ENCODE results near the gene FGFBP1. TPM values are rescaled to one million over a fixed set of nuclear protein-coding genes. Genes with fewer than 3 reads are reported as not detected.

The FGFBP1 gene
- total RNA-seq, 4 donors from 2014 or later = 28.7 to 178 (median 113) TPM

- no peak for TF ChIP-seq POLR2A (IDR thresholded peaks at IDR 0.05)
- TF ChIP-seq POLR2AphosphoS5 (IDR thresholded peaks at IDR 0.05) = no peak
- TF ChIP-seq, protein P1, sequence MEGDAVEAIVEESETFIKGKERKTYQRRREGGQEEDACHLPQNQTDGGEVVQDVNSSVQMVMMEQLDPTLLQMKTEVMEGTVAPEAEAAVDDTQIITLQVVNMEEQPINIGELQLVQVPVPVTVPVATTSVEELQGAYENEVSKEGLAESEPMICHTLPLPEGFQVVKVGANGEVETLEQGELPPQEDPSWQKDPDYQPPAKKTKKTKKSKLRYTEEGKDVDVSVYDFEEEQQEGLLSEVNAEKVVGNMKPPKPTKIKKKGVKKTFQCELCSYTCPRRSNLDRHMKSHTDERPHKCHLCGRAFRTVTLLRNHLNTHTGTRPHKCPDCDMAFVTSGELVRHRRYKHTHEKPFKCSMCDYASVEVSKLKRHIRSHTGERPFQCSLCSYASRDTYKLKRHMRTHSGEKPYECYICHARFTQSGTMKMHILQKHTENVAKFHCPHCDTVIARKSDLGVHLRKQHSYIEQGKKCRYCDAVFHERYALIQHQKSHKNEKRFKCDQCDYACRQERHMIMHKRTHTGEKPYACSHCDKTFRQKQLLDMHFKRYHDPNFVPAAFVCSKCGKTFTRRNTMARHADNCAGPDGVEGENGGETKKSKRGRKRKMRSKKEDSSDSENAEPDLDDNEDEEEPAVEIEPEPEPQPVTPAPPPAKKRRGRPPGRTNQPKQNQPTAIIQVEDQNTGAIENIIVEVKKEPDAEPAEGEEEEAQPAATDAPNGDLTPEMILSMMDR (IDR thresholded peaks at IDR 0.05) = no peak
- TF ChIP-seq EP300 (IDR thresholded peaks at IDR 0.05) = no peak
- Histone ChIP-seq H3K4me1 (peaks cover 9% of the 10 kb centered on the region), H3K9me3 (no peaks in the 10 kb centered on the region), H3K4me3 (no peak overlapping the region), H3K36me3 (no peaks in the 10 kb centered on the region), H3K27ac (no peak overlapping the region), H3K27me3 (no peaks in the 10 kb centered on the region)
- no peak for DNase-seq (ENCODE audit: low spot score in 2 of 2)
- 78% methylated on average over 5 of the region's 5 CpGs for WGBS
Observed at GRCh38 chr4:15964159-15964558, 25.6 kb upstream of the FGFBP1 start.

DNA sequence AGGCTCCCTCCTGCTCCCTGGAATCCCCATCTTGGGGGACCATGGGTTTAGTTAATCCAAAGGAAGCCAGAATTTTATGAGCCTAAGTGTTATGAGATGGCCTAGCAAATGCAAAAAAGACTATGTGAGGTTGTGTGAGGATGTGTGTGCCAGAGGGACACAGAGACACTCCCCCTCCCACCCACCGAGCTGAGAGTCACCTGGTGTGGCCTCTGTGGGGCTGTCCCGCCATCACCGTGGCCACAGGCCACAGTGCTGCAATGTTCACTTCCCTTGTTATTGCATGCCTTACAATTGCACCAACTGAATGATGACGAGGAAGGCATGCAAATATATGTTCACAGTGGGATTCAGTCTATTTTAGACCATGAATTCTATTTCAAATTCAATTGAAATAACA is 25.0 kb upstream of the FGFBP1 start:
- Histone ChIP-seq H3K4me3 (no peak overlapping the region), H3K4me1 (peaks cover 9% of the 10 kb centered on the region), H3K36me3 (no peaks in the 10 kb centered on the region), H3K27ac (no peak overlapping the region), H3K9me3 (no peaks in the 10 kb centered on the region), H3K27me3 (no peaks in the 10 kb centered on the region)
- WGBS = 57% methylated on average over 4 of the region's 4 CpGs
- DNase-seq (ENCODE audit: low spot score in 2 of 2) = no peak
- TF ChIP-seq POLR2AphosphoS5 (IDR thresholded peaks at IDR 0.05) (no peak), EP300 (IDR thresholded peaks at IDR 0.05) (no peak), POLR2A (IDR thresholded peaks at IDR 0.05) (no peak)
- TF ChIP-seq, protein P1 (IDR thresholded peaks at IDR 0.05) = no peak

DNA sequence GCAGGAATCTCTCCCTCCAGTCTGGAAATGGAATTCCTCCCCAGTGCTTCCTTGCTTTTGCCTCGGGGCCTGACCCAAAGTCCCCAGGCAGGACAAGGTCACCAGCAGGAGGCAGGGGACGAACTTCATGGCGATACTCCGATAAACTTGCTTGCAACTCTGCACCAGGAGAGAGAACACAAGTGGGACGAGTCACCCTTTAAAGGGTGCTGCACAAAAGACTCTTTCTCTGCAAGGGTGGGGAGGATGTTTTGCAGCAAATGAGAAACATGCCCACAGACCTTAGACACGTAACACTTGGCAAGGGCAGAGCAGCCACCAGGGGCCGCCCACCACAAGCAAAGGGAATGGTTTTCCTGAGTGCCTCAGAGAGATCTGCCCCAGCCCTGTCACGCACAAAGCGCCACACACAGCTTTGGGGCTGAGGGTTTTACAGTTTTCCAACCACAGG is 24.5 kb upstream of the FGFBP1 start, which contains the start of gene FGFBP2:
TSS of gene FGFBP2 (minus strand) at position 175 of the 451 bp plus-strand sequence. CDS start at position 129, 46 bp downstream.
- Histone ChIP-seq H3K9me3 (no peaks in the 10 kb centered on the region), H3K27me3 (no peaks in the 10 kb centered on the region), H3K27ac (no peak within 1 kb of the TSS), H3K4me1 (peaks cover 9% of the 10 kb centered on the region), H3K36me3 (no peaks in the 10 kb centered on the region), H3K4me3 (no peak within 1 kb of the TSS)
- WGBS = 27% methylated on average over 4 of the region's 9 CpGs
- no peak for DNase-seq (ENCODE audit: low spot score in 2 of 2)
- TF ChIP-seq POLR2A (IDR thresholded peaks at IDR 0.05) = no peak
- TF ChIP-seq, protein P1 (IDR thresholded peaks at IDR 0.05) = peak in 1 of 2 donors; percentile 17
- TF ChIP-seq POLR2AphosphoS5 (IDR thresholded peaks at IDR 0.05) = no peak

- Histone ChIP-seq H3K36me3 (no peaks in the 10 kb centered on the region), H3K27ac (no peak overlapping the region), H3K9me3 (no peaks in the 10 kb centered on the region), H3K4me1 (peaks cover 9% of the 10 kb centered on the region), H3K4me3 (no peak overlapping the region), H3K27me3 (no peaks in the 10 kb centered on the region)
- 75% methylated on average over 16 of the region's 16 CpGs for WGBS
- DNase-seq (ENCODE audit: low spot score in 2 of 2) = no peak
- TF ChIP-seq POLR2A (IDR thresholded peaks at IDR 0.05) = no peak
- no peak for TF ChIP-seq EP300 (IDR thresholded peaks at IDR 0.05)
- TF ChIP-seq, protein P1 (IDR thresholded peaks at IDR 0.05) = no peak
- TF ChIP-seq POLR2AphosphoS5 (IDR thresholded peaks at IDR 0.05) = no peak
Observed at GRCh38 chr4:15961781-15962510, 23.4 kb upstream of the FGFBP1 start.

- Histone ChIP-seq H3K27me3 (no peaks in the 10 kb centered on the region), H3K9me3 (no peaks in the 10 kb centered on the region), H3K36me3 (no peaks in the 10 kb centered on the region), H3K27ac (no peak overlapping the region), H3K4me3 (no peak overlapping the region), H3K4me1 (peaks cover 14% of the 10 kb centered on the region)
- no peak for DNase-seq (ENCODE audit: low spot score in 2 of 2)
- TF ChIP-seq, protein P1 (IDR thresholded peaks at IDR 0.05) = no peak
- TF ChIP-seq EP300 (IDR thresholded peaks at IDR 0.05) = no peak
- TF ChIP-seq POLR2A (IDR thresholded peaks at IDR 0.05) = no peak
- TF ChIP-seq POLR2AphosphoS5 (IDR thresholded peaks at IDR 0.05) = no peak
- 83% methylated on average over 2 of the region's 2 CpGs for WGBS
Observed at GRCh38 chr4:15958562-15958961, 20.0 kb upstream of the FGFBP1 start.
